Caco-2 (cell line): Measurements from ENCODE around the gene SNX20. TPM values are rescaled to one million over a fixed set of nuclear protein-coding genes. Genes with fewer than 3 reads are reported as not detected.
A peak's percentile ranks its signal among the peaks of the same experiment; 100 is the strongest.

Experiments
- BruUV-seq: library from RNA; stranded (reverse); fragments of 400-500 nt; replicated peaks from 2 replicates; lab custom pipeline; 2021; lab: Mats Ljungman, UMichigan
- CTCF ChIA-PET: fragments of 300-600 bp; sonication (Branson Sonifier 250); formaldehyde crosslinking; loops from one replicate; lab custom pipeline; 2022; ENCODE audit warnings: antibody characterized with exemption; lab: Charles Lee
- POLR2A ChIA-PET: fragments of 300-600 bp; sonication (Branson Sonifier 250); formaldehyde crosslinking; loops from one replicate; lab custom pipeline; 2022; ENCODE audit warnings: antibody characterized with exemption; lab: Charles Lee
- DNase-seq, 2 experiments: peaks; one replicate each; pipeline versions ENCODE4 v3.0.0 to v3.0.0-alpha.2; 2020 to 2022
- H3K27me3 ChIP-seq: replicated peaks from 2 replicates; pipeline ENCODE4 v1.6.0; 2011; ENCODE audit warnings: low read length; ENCODE audit not compliant: control insufficient read depth, insufficient read depth
- H3K36me3 ChIP-seq: 2 replicates; pipeline ENCODE4 v1.5.1; 2011; ENCODE audit warnings: low read length; ENCODE audit not compliant: control insufficient read depth, insufficient read depth
- H3K4me1 ChIP-seq: fragments of 250-450 bp; sonication (Bioruptor Pico); 2 replicates; pipeline ENCODE4 v1.5.1; 2020; ENCODE audit warnings: mild to moderate bottlenecking
- H3K4me3 ChIP-seq: 2 replicates; pipeline ENCODE4 v1.5.1; 2011; ENCODE audit warnings: low read depth, mild to moderate bottlenecking, control low read depth, low read length
- H3K9me3 ChIP-seq: fragments of 250-450 bp; sonication (Bioruptor Pico); 2 replicates; pipeline ENCODE4 v1.5.1; 2020; ENCODE audit warnings: mild to moderate bottlenecking, moderate library complexity
- H3K27ac Mint-ChIP-seq: one replicate; pipeline ENCODE4 v1.8.0; 2022; ENCODE audit warnings: mixed read lengths; ENCODE audit not compliant: unreplicated experiment
- H3K27me3 Mint-ChIP-seq: one replicate; pipeline ENCODE4 v1.8.0; 2022; ENCODE audit warnings: mixed read lengths; ENCODE audit not compliant: insufficient read depth, unreplicated experiment
- H3K36me3 Mint-ChIP-seq: one replicate; pipeline ENCODE4 v1.8.0; 2022; ENCODE audit warnings: mild to moderate bottlenecking, mixed read lengths; ENCODE audit not compliant: insufficient read depth, unreplicated experiment
- H3K4me1 Mint-ChIP-seq: one replicate; pipeline ENCODE4 v1.8.0; 2022; ENCODE audit warnings: low read depth, mixed read lengths; ENCODE audit not compliant: unreplicated experiment
- H3K4me3 Mint-ChIP-seq: one replicate; pipeline ENCODE4 v1.8.0; 2022; ENCODE audit warnings: mild to moderate bottlenecking, moderate library complexity, mixed read lengths; ENCODE audit not compliant: unreplicated experiment
- H3K9me3 Mint-ChIP-seq: one replicate; pipeline ENCODE4 v1.8.0; 2022; ENCODE audit warnings: mixed read lengths; ENCODE audit not compliant: unreplicated experiment
- intact Hi-C: fragments of 100-400 bp; cut with micrococcal nuclease; formaldehyde crosslinking; loops from one replicate; pipeline ENCODE4 v1.10.0; 2022; ENCODE audit not compliant: unreplicated experiment
- total RNA-seq: library from RNA; stranded (reverse); gene quantifications from 2 replicates; pipeline ENCODE4 v1.2.3, GENCODE V29; 2022
- TF ChIP-seq, protein P1 (sequence below), 2 experiments: fragments of 200-600 bp in 1 of 2; IDR thresholded peaks; 1 replicate in 1 of 2; 2 replicates in 1 of 2; pipeline versions ENCODE4 v1.5.1 to v1.8.0; 2011 to 2022; ENCODE audit warnings: antibody characterized with exemption in 1 of 2, control low read depth in 1 of 2, inconsistent platforms in 1 of 2, low read depth in 1 of 2, low read length in 1 of 2, mild to moderate bottlenecking in 1 of 2, moderate library complexity in 1 of 2; ENCODE audit not compliant: insufficient read depth in 1 of 2, severe bottlenecking in 1 of 2, unreplicated experiment in 1 of 2

Gene SNX20
- total RNA-seq, 1 experiment from 2014 or later: not detected

GRCh38 chr16:50690177-50690576 is 9.1 kb upstream of the SNX20 start:
- Mint-ChIP-seq H3K27ac (no peak overlapping the region), H3K27me3 (peaks cover 8% of the 10 kb centered on the region), H3K4me3 (no peak overlapping the region), H3K36me3 (no peaks in the 10 kb centered on the region), H3K9me3 (no peaks in the 10 kb centered on the region), H3K4me1 (peaks cover 9% of the 10 kb centered on the region)
- H3K9me3 ChIP-seq: no peaks in the 10 kb centered on the region; the same call in 1 of the 2 replicates
- no peaks in the 10 kb centered on the region for H3K4me1 ChIP-seq
- intact Hi-C loops: no loop called here
- H3K27me3 ChIP-seq: no peaks in the 10 kb centered on the region
- no peak for DNase-seq
- no TSS peak for BruUV-seq
- ChIA-PET CTCF (no interaction called here), POLR2A (interaction anchor here (0.6 kb wide), 1 partner anchor 624 kb away, joined by 5 read pairs; the partner anchor contains the start of gene HEATR3)
- no peaks in the 10 kb centered on the region; the same call in 1 of the 2 replicates for H3K36me3 ChIP-seq
- TF ChIP-seq, protein P1, sequence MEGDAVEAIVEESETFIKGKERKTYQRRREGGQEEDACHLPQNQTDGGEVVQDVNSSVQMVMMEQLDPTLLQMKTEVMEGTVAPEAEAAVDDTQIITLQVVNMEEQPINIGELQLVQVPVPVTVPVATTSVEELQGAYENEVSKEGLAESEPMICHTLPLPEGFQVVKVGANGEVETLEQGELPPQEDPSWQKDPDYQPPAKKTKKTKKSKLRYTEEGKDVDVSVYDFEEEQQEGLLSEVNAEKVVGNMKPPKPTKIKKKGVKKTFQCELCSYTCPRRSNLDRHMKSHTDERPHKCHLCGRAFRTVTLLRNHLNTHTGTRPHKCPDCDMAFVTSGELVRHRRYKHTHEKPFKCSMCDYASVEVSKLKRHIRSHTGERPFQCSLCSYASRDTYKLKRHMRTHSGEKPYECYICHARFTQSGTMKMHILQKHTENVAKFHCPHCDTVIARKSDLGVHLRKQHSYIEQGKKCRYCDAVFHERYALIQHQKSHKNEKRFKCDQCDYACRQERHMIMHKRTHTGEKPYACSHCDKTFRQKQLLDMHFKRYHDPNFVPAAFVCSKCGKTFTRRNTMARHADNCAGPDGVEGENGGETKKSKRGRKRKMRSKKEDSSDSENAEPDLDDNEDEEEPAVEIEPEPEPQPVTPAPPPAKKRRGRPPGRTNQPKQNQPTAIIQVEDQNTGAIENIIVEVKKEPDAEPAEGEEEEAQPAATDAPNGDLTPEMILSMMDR (IDR thresholded peaks at IDR 0.05; ENCODE audit: insufficient read depth in 1 of 2, low read depth in 1 of 2, low read length in 1 of 2, severe bottlenecking in 1 of 2, unreplicated experiment in 1 of 2): no peak
- H3K4me3 ChIP-seq: no peak overlapping the region

GRCh38 chr16:50688867-50689266 is 7.8 kb upstream of the SNX20 start:
- BruUV-seq: no TSS peak
- POLR2A ChIA-PET: no interaction called here
- TF ChIP-seq, protein P1 (IDR thresholded peaks at IDR 0.05; ENCODE audit: insufficient read depth in 1 of 2, low read depth in 1 of 2, low read length in 1 of 2, severe bottlenecking in 1 of 2, unreplicated experiment in 1 of 2): no peak
- peaks cover 8% of the 10 kb centered on the region for H3K4me1 Mint-ChIP-seq
- intact Hi-C loops: no loop called here
- Histone ChIP-seq H3K4me1 (no peaks in the 10 kb centered on the region), H3K27me3 (no peaks in the 10 kb centered on the region), H3K4me3 (no peak overlapping the region), H3K9me3 (no peaks in the 10 kb centered on the region; the same call in 1 of the 2 replicates), H3K36me3 (no peaks in the 10 kb centered on the region; the same call in 1 of the 2 replicates)
- no peak for DNase-seq
- no peak overlapping the region for H3K27ac Mint-ChIP-seq
- no peaks in the 10 kb centered on the region for H3K9me3 Mint-ChIP-seq
- no peak overlapping the region for H3K4me3 Mint-ChIP-seq
- CTCF ChIA-PET: no interaction called here
- peaks cover 8% of the 10 kb centered on the region for H3K27me3 Mint-ChIP-seq
- H3K36me3 Mint-ChIP-seq: no peaks in the 10 kb centered on the region

DNA sequence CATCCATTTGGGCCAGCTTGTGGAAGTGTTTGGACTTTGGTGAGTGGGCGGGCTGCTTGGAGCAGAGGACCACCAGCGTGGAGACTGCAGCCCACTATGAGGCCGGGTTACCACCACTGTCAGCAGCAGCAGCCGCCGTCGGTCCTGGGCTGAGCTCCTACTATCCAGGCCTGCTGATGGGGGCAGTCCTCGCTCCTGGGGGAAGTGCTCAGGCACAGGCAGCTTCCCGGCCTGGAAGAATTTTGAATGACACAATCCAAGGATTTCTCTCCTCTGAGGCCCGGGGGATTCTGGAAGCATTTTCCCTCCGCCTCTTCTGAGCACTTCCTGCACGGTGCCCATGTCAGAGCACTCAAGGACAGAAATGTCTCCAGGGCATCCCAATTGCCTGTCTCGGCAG is 7.0 kb upstream of the SNX20 start:
- no TSS peak for BruUV-seq
- intact Hi-C loops: no loop called here
- ChIA-PET POLR2A (no interaction called here), CTCF (no interaction called here)
- Histone ChIP-seq H3K9me3 (no peaks in the 10 kb centered on the region; the same call in 1 of the 2 replicates), H3K4me3 (no peak overlapping the region), H3K27me3 (no peaks in the 10 kb centered on the region), H3K4me1 (no peaks in the 10 kb centered on the region), H3K36me3 (no peaks in the 10 kb centered on the region; the same call in 1 of the 2 replicates)
- no peak overlapping the region for H3K4me3 Mint-ChIP-seq
- H3K27me3 Mint-ChIP-seq: peaks cover 8% of the 10 kb centered on the region
- H3K4me1 Mint-ChIP-seq: peaks cover 6% of the 10 kb centered on the region
- no peaks in the 10 kb centered on the region for H3K36me3 Mint-ChIP-seq
- DNase-seq: peak in 1 of 2 experiments; percentile 20
- no peak overlapping the region for H3K27ac Mint-ChIP-seq
- no peaks in the 10 kb centered on the region for H3K9me3 Mint-ChIP-seq
- TF ChIP-seq, protein P1 (IDR thresholded peaks at IDR 0.05; ENCODE audit: insufficient read depth in 1 of 2, low read depth in 1 of 2, low read length in 1 of 2, severe bottlenecking in 1 of 2, unreplicated experiment in 1 of 2): no peak
